Fibroblast of lung (primary cell): ENCODE data around the gene EFR3B. TPM values are rescaled to one million over a fixed set of nuclear protein-coding genes. Genes with fewer than 3 reads are reported as not detected.

Source experiments
- DNase-seq, 2 donors: peaks; one replicate each; pipeline versions ENCODE4 v3.0.0 to v3.0.0-alpha.2; 2010; ENCODE audit warnings: low read depth in 2 of 2
- H2AFZ ChIP-seq: 2 replicates; pipeline ENCODE4 v1.5.1; 2012; ENCODE audit warnings: low read length, control low read depth, inconsistent platforms
- H3K27ac ChIP-seq: 2 replicates; pipeline ENCODE4 v1.5.1; 2011; ENCODE audit warnings: low read length, control low read depth; ENCODE audit not compliant: insufficient read depth
- H3K27me3 ChIP-seq: 2 replicates; pipeline ENCODE4 v1.5.1; 2011; ENCODE audit warnings: mild to moderate bottlenecking, low read length; ENCODE audit not compliant: control insufficient read depth, insufficient read depth
- H3K36me3 ChIP-seq: 2 replicates; pipeline ENCODE4 v1.5.1; 2011; ENCODE audit warnings: low read length; ENCODE audit not compliant: control insufficient read depth, insufficient read depth
- H3K4me1 ChIP-seq: 2 replicates; pipeline ENCODE4 v1.5.1; 2011; ENCODE audit warnings: low read length; ENCODE audit not compliant: control insufficient read depth, insufficient read depth; ENCODE audit errors: extremely low read depth
- H3K4me2 ChIP-seq: 2 replicates; pipeline ENCODE4 v1.5.1; 2011; ENCODE audit warnings: low read length, control low read depth; ENCODE audit not compliant: insufficient read depth; ENCODE audit errors: extremely low read depth
- H3K4me3 ChIP-seq, 4 experiments: fragments of 200-600 bp in 1 of 4; sonication (generic) in 1 of 4; replicated peaks in 1 of 4; 2 replicates each; pipeline ENCODE4 v1.5.1; 2011 to 2016; ENCODE audit warnings: low read length in 4 of 4, low read depth in 3 of 4, mild to moderate bottlenecking in 3 of 4, control low read depth in 2 of 4, inconsistent platforms in 1 of 4, mixed read lengths in 1 of 4; ENCODE audit not compliant: insufficient read depth in 1 of 4; ENCODE audit errors: control extremely low read depth in 1 of 4
- H3K79me2 ChIP-seq: 2 replicates; pipeline ENCODE4 v1.5.1; 2012; ENCODE audit warnings: mild to moderate bottlenecking, low read length, inconsistent platforms; ENCODE audit not compliant: control insufficient read depth, insufficient read depth
- H3K9ac ChIP-seq: 2 replicates; pipeline ENCODE4 v1.5.1; 2011; ENCODE audit warnings: mild to moderate bottlenecking, low read length, control low read depth; ENCODE audit not compliant: insufficient read depth
- H3K9me3 ChIP-seq: 2 replicates; pipeline ENCODE4 v1.5.1; 2012; ENCODE audit warnings: low read depth, low read length; ENCODE audit not compliant: control insufficient read depth, insufficient read depth
- H4K20me1 ChIP-seq: 2 replicates; pipeline ENCODE4 v1.5.1; 2011; ENCODE audit warnings: low read length; ENCODE audit not compliant: control insufficient read depth, insufficient read depth; ENCODE audit errors: extremely low read depth
- EZH2 ChIP-seq: IDR thresholded peaks from 2 replicates; pipeline ENCODE4 v1.5.1; 2012; ENCODE audit warnings: low read length, control low read depth, mild to moderate bottlenecking; ENCODE audit errors: missing control alignments
- polyA plus RNA-seq, 2 donors: library from polyadenylated mRNA; depleted of rRNA in 1 of 2; stranded (reverse) in 1 of 2; unstranded in 1 of 2; fragments of >200 nt; gene quantifications; 2 replicates each; pipeline ENCODE4 v1.2.1, GENCODE V29; 2011 to 2012; ENCODE audit warnings: missing spikeins in 1 of 2
- total RNA-seq: library from RNA; depleted of rRNA; stranded (reverse); fragments of >200 nt; gene quantifications from 2 replicates; pipeline ENCODE4 v1.2.1, GENCODE V29; 2014
- TF ChIP-seq, protein P1 (sequence below), 2 donors: IDR thresholded peaks in 1 of 2; conservative IDR thresholded peaks in 1 of 2; 1 replicate in 1 of 2; 2 replicates in 1 of 2; pipeline ENCODE4 v1.5.1; 2011 to 2012; ENCODE audit warnings: low read length in 2 of 2, control low read depth in 1 of 2, inconsistent platforms in 1 of 2, low read depth in 1 of 2, mild to moderate bottlenecking in 1 of 2

Gene EFR3B
- total and polyA plus RNA-seq, 2 donors (not counting 1 experiment from before 2014, with no cell fraction given), result 0.03 to 0.50 TPM

- Histone ChIP-seq H3K4me1 (no peaks in the 10 kb centered on the region), H3K79me2 (no peaks in the 10 kb centered on the region), H3K4me2 (no peak overlapping the region), H3K36me3 (no peaks in the 10 kb centered on the region), H3K4me3 (no peak overlapping the region), H4K20me1 (no peaks in the 10 kb centered on the region), H3K9me3 (no peaks in the 10 kb centered on the region), H3K27me3 (peaks cover 3% of the 10 kb centered on the region), H3K9ac (no peak overlapping the region), H2AFZ (no peak overlapping the region), H3K27ac (no peak overlapping the region)
- DNase-seq, result no peak
- no peak for TF ChIP-seq EZH2
- TF ChIP-seq, protein P1, sequence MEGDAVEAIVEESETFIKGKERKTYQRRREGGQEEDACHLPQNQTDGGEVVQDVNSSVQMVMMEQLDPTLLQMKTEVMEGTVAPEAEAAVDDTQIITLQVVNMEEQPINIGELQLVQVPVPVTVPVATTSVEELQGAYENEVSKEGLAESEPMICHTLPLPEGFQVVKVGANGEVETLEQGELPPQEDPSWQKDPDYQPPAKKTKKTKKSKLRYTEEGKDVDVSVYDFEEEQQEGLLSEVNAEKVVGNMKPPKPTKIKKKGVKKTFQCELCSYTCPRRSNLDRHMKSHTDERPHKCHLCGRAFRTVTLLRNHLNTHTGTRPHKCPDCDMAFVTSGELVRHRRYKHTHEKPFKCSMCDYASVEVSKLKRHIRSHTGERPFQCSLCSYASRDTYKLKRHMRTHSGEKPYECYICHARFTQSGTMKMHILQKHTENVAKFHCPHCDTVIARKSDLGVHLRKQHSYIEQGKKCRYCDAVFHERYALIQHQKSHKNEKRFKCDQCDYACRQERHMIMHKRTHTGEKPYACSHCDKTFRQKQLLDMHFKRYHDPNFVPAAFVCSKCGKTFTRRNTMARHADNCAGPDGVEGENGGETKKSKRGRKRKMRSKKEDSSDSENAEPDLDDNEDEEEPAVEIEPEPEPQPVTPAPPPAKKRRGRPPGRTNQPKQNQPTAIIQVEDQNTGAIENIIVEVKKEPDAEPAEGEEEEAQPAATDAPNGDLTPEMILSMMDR (conservative IDR thresholded peaks at IDR 0.05 in 1 of 2, IDR thresholded peaks at IDR 0.05 in 1 of 2; ENCODE audit: low read depth in 1 of 2, low read length in 2 of 2), result no peak
These were observed 23.2 kb upstream of the EFR3B start for GRCh38 chr2:25018681-25019080.

DNA sequence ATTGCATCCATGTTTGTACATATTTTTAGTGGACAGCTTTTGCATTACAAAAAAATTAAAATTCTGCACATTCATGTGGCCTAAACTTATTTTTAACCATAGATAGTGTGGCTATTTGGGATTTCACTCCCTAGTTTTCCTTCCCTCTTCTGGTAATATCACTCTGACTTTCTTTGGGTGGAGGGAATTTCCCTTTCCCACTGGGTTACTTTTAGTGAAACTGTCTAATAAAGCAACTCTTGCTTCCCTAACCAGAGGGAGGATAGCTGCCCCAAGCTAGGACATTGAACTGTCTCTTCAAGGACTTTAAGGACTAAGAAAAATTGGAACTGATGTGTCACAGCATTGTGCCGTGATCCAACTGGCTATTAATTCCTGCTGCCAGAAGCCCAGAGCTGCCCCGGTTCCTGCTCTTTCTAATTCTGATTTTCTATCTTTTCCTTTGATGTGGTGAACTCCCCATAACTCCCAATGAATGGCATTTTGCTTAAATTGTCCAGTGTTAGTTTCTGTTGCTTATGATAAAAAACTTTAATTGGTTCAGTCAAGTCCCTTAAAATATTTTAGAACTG is 20.0 kb upstream of the EFR3B start:
- Histone ChIP-seq H3K79me2 (no peaks in the 10 kb centered on the region), H3K9ac (no peak overlapping the region), H3K4me3 (no peak overlapping the region), H3K36me3 (no peaks in the 10 kb centered on the region), H3K4me2 (no peak overlapping the region), H3K27me3 (peaks cover 5% of the 10 kb centered on the region), H2AFZ (no peak overlapping the region), H4K20me1 (no peaks in the 10 kb centered on the region), H3K9me3 (no peaks in the 10 kb centered on the region), H3K27ac (no peak overlapping the region), H3K4me1 (no peaks in the 10 kb centered on the region)
- TF ChIP-seq, protein P1 (conservative IDR thresholded peaks at IDR 0.05 in 1 of 2, IDR thresholded peaks at IDR 0.05 in 1 of 2; ENCODE audit: low read depth in 1 of 2, low read length in 2 of 2), result no peak
- TF ChIP-seq EZH2, result no peak
- DNase-seq, result no peak

DNA sequence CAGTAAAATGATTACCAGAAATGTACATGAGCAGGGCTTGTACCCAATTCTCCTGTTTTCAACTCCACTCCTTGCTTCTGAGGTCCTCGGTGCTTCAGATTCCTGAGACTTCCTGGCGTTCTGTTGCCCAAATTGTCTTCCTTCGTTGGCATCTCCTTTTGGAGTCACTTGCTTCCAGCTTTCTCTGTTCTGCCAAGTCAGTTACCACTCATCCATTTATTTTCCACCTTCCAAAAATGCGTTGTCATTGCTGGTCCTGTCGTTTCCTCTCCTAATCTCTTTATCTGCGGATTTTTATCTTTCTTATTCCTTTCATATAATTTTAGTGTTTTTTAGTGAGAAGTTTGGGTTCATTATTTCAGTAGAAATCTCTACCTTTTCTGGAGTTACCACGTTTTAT is 18.5 kb upstream of the EFR3B start:
- Histone ChIP-seq H3K4me3 (no peak overlapping the region), H4K20me1 (no peaks in the 10 kb centered on the region), H3K27ac (no peak overlapping the region), H3K36me3 (no peaks in the 10 kb centered on the region), H2AFZ (no peak overlapping the region), H3K4me1 (no peaks in the 10 kb centered on the region), H3K27me3 (peaks cover 2% of the 10 kb centered on the region), H3K9ac (no peak overlapping the region), H3K4me2 (no peak overlapping the region), H3K79me2 (no peaks in the 10 kb centered on the region), H3K9me3 (no peaks in the 10 kb centered on the region)
- DNase-seq, result no peak
- TF ChIP-seq, protein P1 (conservative IDR thresholded peaks at IDR 0.05 in 1 of 2, IDR thresholded peaks at IDR 0.05 in 1 of 2; ENCODE audit: low read depth in 1 of 2, low read length in 2 of 2), result no peak
- TF ChIP-seq EZH2, result no peak
